Measurements from ENCODE around the gene POLR1E. TPM values are rescaled to one million over a fixed set of nuclear protein-coding genes. Genes with fewer than 3 reads are reported as not detected.

POLR1E gene
- total and polyA plus RNA-seq, 9 of the 15 experiments (the other 6 are each of a cell fraction or from before 2014, with no cell fraction given) = 18.9 to 102 (median 74.4) TPM

Other genes starting within 250 kb of the POLR1E start
- 142 and 188 TPM in 2 replicates for gene GRHPR, start 63.3 kb upstream of the POLR1E start, total RNA-seq (2014; rRNA removed)
- 60.4 and 81.2 TPM in 2 replicates for gene GRHPR, start 63.3 kb upstream of the POLR1E start, total RNA-seq (2014; rRNA removed; fragmentation: Illumina TruSeq; extraction: Trizol)
- gene GRHPR, start 63.3 kb upstream of the POLR1E start, total RNA-seq (2015; rRNA removed; fragmentation: Illumina TruSeq; extraction: Trizol) = 124 and 128 TPM in 2 replicates
- gene GRHPR, start 63.3 kb upstream of the POLR1E start, total RNA-seq (2021) = 120 TPM in 2 replicates
- gene GRHPR, start 63.3 kb upstream of the POLR1E start, polyA plus RNA-seq (2011; rRNA removed) = 140 and 170 TPM in 2 replicates
- 108 and 122 TPM in 2 replicates for gene GRHPR, start 63.3 kb upstream of the POLR1E start, polyA plus RNA-seq (2014; fragmentation: Illumina TruSeq; extraction: Trizol)
- gene GRHPR, start 63.3 kb upstream of the POLR1E start, polyA plus RNA-seq (2014; fragmentation: Nextera tagmentation; extraction: Ambion mirVana) = 10 to 100 TPM; 38.9 to 59.0 TPM
- 144 and 164 TPM in 2 replicates for gene GRHPR, start 63.3 kb upstream of the POLR1E start, polyA plus RNA-seq (2014; rRNA removed)
- gene ZBTB5, start 20.5 kb upstream of the POLR1E start, total RNA-seq (2014; rRNA removed) = 14.8 and 15.1 TPM in 2 replicates
- 14.8 and 15.3 TPM in 2 replicates for gene ZBTB5, start 20.5 kb upstream of the POLR1E start, total RNA-seq (2014; rRNA removed; fragmentation: Illumina TruSeq; extraction: Trizol)
- gene ZBTB5, start 20.5 kb upstream of the POLR1E start, total RNA-seq (2015; rRNA removed; fragmentation: Illumina TruSeq; extraction: Trizol) = 14.4 and 15.5 TPM in 2 replicates
- gene ZBTB5, start 20.5 kb upstream of the POLR1E start, total RNA-seq (2021) = 16.6 and 18.9 TPM in 2 replicates
- gene ZBTB5, start 20.5 kb upstream of the POLR1E start, polyA plus RNA-seq (2011; rRNA removed) = 43.2 and 46.6 TPM in 2 replicates
- gene ZBTB5, start 20.5 kb upstream of the POLR1E start, polyA plus RNA-seq (2014; fragmentation: Illumina TruSeq; extraction: Trizol) = 20.1 and 21.2 TPM in 2 replicates
- gene ZBTB5, start 20.5 kb upstream of the POLR1E start, polyA plus RNA-seq (2014; fragmentation: Nextera tagmentation; extraction: Ambion mirVana) = 1 to 10 TPM; 2.3 to 4.7 TPM
- gene ZBTB5, start 20.5 kb upstream of the POLR1E start, polyA plus RNA-seq (2014; rRNA removed) = 16.3 and 16.9 TPM in 2 replicates
- 5.4 and 8.2 TPM in 2 replicates for gene FBXO10, start 90.4 kb downstream of the POLR1E start, total RNA-seq (2014; rRNA removed)
- 5.0 and 6.0 TPM in 2 replicates for gene FBXO10, start 90.4 kb downstream of the POLR1E start, total RNA-seq (2014; rRNA removed; fragmentation: Illumina TruSeq; extraction: Trizol)
- gene FBXO10, start 90.4 kb downstream of the POLR1E start, total RNA-seq (2015; rRNA removed; fragmentation: Illumina TruSeq; extraction: Trizol) = 5.8 and 5.9 TPM in 2 replicates
- gene FBXO10, start 90.4 kb downstream of the POLR1E start, total RNA-seq (2021) = 8.8 and 9.0 TPM in 2 replicates
- gene FBXO10, start 90.4 kb downstream of the POLR1E start, polyA plus RNA-seq (2011; rRNA removed) = 9.9 and 16.4 TPM in 2 replicates
- 8.8 and 9.6 TPM in 2 replicates for gene FBXO10, start 90.4 kb downstream of the POLR1E start, polyA plus RNA-seq (2014; fragmentation: Illumina TruSeq; extraction: Trizol)
- gene FBXO10, start 90.4 kb downstream of the POLR1E start, polyA plus RNA-seq (2014; fragmentation: Nextera tagmentation; extraction: Ambion mirVana) = 1 to 10 TPM in 1 of 2 experiments, under 1 TPM in 1; 0.84 to 1.4 TPM
- gene FBXO10, start 90.4 kb downstream of the POLR1E start, polyA plus RNA-seq (2014; rRNA removed) = 7.5 and 8.1 TPM in 2 replicates
- gene TOMM5, start 106.6 kb downstream of the POLR1E start, total RNA-seq (2014; rRNA removed) = 486 and 497 TPM in 2 replicates
- gene TOMM5, start 106.6 kb downstream of the POLR1E start, total RNA-seq (2014; rRNA removed; fragmentation: Illumina TruSeq; extraction: Trizol) = 432 and 435 TPM in 2 replicates
- gene TOMM5, start 106.6 kb downstream of the POLR1E start, total RNA-seq (2015; rRNA removed; fragmentation: Illumina TruSeq; extraction: Trizol) = 507 and 545 TPM in 2 replicates
- 262 and 298 TPM in 2 replicates for gene TOMM5, start 106.6 kb downstream of the POLR1E start, total RNA-seq (2021)
- gene TOMM5, start 106.6 kb downstream of the POLR1E start, polyA plus RNA-seq (2011; rRNA removed) = 324 and 496 TPM in 2 replicates
- 415 and 463 TPM in 2 replicates for gene TOMM5, start 106.6 kb downstream of the POLR1E start, polyA plus RNA-seq (2014; fragmentation: Illumina TruSeq; extraction: Trizol)
- 1,000 to 10,000 TPM; 1,739 to 1,742 TPM for gene TOMM5, start 106.6 kb downstream of the POLR1E start, polyA plus RNA-seq (2014; fragmentation: Nextera tagmentation; extraction: Ambion mirVana)
- 636 and 716 TPM in 2 replicates for gene TOMM5, start 106.6 kb downstream of the POLR1E start, polyA plus RNA-seq (2014; rRNA removed)
- not detected in 2 replicates for gene FRMPD1, start 165.0 kb downstream of the POLR1E start, total RNA-seq (2014; rRNA removed)
- gene FRMPD1, start 165.0 kb downstream of the POLR1E start, total RNA-seq (2014; rRNA removed; fragmentation: Illumina TruSeq; extraction: Trizol) = not detected in 2 replicates
- not detected in 2 replicates for gene FRMPD1, start 165.0 kb downstream of the POLR1E start, total RNA-seq (2015; rRNA removed; fragmentation: Illumina TruSeq; extraction: Trizol)
- gene FRMPD1, start 165.0 kb downstream of the POLR1E start, total RNA-seq (2021) = not detected in 2 replicates
- gene FRMPD1, start 165.0 kb downstream of the POLR1E start, polyA plus RNA-seq (2011; rRNA removed) = not detected in 2 replicates
- gene FRMPD1, start 165.0 kb downstream of the POLR1E start, polyA plus RNA-seq (2014; fragmentation: Illumina TruSeq; extraction: Trizol) = not detected in 2 replicates
- gene FRMPD1, start 165.0 kb downstream of the POLR1E start, polyA plus RNA-seq (2014; fragmentation: Nextera tagmentation; extraction: Ambion mirVana) = not detected
- not detected in 2 replicates for gene FRMPD1, start 165.0 kb downstream of the POLR1E start, polyA plus RNA-seq (2014; rRNA removed)

Data from K562 (cell line).